Superior temporal gyrus (tissue), 1 donor: ENCODE data around the gene KRTAP10-8.
"Not testable (repeated sequence)": the region's sequence is repeated elsewhere in the genome, so short reads cannot be mapped to it uniquely, and the experiment has no call there.

ENCODE experiments used
- DNase-seq: peaks from one replicate; pipeline ENCODE4 v3.0.0-alpha.2; 2016; ENCODE audit errors: extremely low spot score

KRTAP10-8 gene, protein sequence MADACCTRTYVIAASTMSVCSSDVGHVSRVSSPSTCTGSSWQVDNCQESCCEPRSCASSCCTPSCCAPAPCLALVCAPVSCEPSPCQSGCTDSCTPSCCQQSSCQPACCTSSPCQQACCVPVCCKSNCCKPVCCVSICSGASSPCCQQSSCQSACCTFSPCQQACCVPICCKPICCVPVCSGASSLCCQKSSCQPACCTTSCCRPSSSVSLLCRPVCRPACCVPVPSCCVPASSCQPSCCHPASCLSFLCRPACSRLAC

DNA sequence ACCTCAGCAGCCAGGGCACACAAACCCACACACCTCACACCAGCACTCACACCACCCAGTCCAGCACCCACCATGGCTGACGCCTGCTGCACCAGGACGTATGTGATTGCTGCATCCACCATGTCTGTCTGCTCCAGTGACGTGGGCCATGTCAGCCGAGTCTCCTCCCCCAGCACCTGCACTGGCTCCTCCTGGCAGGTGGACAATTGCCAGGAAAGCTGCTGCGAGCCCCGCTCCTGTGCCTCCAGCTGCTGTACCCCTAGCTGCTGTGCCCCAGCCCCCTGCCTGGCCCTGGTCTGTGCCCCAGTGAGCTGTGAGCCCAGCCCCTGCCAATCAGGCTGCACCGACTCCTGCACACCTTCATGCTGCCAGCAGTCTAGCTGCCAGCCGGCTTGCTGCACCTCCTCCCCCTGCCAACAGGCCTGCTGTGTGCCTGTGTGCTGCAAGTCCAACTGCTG lies at the start of gene KRTAP10-8:
KRTAP10-8 (plus strand) TSS at position 51 of the 458 bp plus-strand sequence; CDS start at position 73, 22 bp downstream.
- DNase-seq: no peak

GRCh38 chr21:44564099-44564498 lies 47.8 kb upstream of the KRTAP10-8 start:
- DNase-seq: no peak

DNA sequence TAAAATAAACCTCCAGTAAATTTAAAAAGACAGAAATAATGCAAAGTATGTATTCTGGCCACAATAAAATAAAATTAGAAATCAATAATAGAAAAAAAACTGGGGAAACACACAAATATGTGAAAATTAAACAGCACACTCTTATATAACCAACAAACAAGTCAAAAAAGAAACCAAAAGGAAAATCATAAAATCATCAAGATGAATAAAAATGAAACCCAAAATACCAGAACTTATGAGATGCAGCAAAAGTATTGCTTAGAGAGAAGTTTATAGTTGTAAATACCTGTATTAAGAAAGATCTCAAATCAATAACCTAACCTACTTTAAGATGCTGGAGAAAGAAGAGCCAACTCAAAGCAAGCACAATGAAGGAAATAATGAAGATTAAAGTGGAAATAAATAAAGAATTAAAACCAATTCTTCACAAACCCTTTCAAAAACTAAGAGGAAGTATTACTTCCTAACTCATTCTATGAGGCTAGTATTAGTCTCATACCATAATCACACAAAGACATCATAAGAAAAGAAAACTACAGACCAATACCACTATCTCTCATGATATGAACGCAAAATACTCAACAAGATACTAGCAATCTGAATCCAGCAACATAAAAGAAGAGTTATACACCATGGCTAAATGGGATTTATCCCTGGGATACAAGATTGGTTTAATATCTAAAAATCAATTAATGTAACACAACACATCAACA lies 46.8 kb upstream of the KRTAP10-8 start:
- no peak for DNase-seq

DNA sequence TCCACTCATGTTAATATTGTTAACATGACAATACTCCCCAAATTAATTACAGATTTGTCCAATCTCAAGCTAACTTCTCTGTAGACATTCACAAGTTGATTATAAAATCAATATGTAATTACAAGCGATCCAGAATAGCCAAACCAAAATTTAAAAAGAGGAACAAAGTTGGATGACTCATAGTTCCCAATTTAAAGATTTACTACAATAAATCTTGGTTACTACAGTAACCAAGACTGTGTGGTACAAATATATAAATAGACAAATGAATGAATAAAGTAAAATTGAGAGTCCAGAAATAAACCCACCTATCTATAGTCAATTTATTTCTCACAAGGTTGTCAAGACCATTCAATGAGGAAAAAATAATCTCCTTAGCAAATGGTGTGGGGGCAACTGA lies 45.5 kb upstream of the KRTAP10-8 start:
- DNase-seq: no peak

DNA sequence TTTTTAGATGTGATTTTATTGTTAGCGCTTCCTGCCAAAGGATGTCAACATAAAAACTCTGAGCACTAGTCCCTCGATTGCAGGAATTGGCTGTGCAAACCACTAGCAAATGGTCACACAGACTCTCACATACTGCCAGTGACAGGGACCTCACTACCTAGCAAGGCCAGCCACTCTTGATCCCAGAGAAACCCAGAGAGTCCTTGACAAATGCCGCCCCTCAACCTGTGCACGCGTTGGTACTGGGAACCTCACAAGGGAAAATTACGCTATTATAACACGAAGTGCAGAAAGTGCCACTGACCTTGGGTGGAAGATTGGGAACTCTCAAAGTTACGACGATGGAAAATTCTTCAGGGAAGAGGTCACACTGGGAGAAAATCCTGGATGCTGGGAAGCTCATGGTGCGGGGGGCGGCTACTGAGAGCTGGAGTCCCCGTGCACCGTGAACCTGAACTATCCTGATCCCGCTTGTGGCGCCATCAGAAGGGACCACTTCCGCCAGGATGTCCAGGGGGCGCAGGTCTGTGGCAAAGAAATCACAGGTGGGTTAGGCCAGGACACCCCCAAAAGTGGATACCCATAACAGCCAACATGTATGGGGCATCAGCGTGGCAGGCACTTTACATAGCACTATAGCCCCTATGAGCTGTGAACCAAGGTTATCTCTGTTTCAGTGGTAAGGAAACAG lies 44.3 kb upstream of the KRTAP10-8 start:
- DNase-seq: no peak

GRCh38 chr21:44568261-44568660 lies 43.6 kb upstream of the KRTAP10-8 start:
- DNase-seq: no peak

GRCh38 chr21:44568667-44569556 lies 43.0 kb upstream of the KRTAP10-8 start:
- DNase-seq: no peak

DNA sequence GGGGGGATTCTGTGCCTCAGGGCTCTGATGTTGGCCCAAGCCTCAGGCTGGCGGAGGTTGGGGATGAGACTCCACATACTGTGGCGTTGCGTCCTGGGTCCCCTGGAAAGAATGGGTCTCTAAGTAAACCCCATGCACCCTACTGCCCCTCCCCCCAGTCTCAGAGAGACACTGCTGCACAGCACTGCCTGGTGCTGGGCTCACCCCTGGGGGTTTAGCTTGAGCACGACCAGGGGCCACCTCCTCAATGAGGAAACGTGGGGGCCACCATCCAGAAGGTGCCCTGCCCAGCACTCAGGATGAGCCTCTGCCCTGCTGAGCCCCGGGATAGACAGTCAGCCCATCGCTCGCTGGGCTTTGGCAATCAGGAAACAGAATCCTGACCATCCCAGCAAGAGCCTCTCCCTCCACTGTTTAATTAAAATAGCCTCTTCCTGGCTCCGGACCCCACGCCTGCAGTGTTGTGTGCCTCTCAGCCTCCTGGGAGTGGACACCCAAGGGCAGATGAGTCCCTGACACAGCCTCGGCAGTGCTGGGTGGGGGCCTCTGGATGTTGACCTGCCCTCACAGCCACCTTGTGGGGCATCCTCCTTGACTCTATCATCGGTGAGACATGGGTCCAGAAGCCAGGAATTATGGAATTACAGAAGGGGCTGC lies 41.9 kb upstream of the KRTAP10-8 start:
- no peak for DNase-seq

GRCh38 chr21:44571296-44571695 lies 40.6 kb upstream of the KRTAP10-8 start:
- DNase-seq: no peak

- no peak for DNase-seq
These were observed 39.8 kb upstream of the KRTAP10-8 start for GRCh38 chr21:44571844-44572782.

GRCh38 chr21:44572959-44573583 lies 38.8 kb upstream of the KRTAP10-8 start:
- peak; percentile 10 for DNase-seq

- DNase-seq: not testable (repeated sequence)
These were observed 38.0 kb upstream of the KRTAP10-8 start, which contains the start of gene KRTAP10-4 for GRCh38 chr21:44573630-44574456. Gene KRTAP10-4 (plus strand): TSS chr21:44573729. CDS start chr21:44573759, 30 bp downstream.

DNA sequence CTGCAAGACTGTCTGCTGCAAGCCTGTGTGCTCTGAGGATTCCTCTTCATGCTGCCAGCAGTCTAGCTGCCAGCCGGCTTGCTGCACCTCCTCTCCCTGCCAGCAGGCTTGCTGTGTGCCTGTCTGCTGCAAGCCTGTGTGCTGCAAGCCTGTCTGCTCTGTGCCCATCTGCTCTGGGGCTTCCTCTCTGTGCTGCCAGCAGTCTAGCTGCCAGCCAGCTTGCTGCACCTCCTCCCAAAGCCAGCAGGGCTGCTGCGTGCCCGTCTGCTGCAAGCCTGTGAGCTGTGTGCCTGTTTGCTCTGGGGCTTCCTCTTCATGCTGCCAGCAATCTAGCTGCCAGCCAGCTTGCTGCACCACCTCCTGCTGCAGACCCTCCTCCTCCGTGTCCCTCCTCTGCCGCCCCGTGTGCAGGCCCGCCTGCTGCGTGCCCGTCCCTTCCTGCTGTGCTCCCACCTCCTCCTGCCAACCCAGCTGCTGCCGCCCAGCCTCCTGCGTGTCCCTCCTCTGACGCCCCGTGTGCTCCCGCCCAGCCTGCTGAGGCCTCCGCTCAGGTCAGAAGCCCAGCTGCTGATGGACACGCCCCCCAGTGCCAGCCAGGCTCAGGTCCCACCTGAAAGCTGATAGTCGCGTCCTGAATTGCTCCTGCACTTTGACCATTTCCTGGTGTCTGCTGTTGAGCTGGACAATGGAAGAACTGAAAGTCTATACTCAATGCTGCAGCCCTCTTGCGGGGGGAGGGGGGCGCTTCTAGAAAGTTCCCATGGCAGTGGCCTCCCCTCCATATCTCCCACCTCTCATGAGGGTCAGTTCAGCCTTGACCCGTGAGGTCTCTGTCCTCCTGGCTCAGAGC lies 37.2 kb upstream of the KRTAP10-8 start:
- no peak for DNase-seq

GRCh38 chr21:44575307-44576024 lies 36.4 kb upstream of the KRTAP10-8 start:
- no peak for DNase-seq

- DNase-seq: no peak
These were observed 35.9 kb upstream of the KRTAP10-8 start for GRCh38 chr21:44576025-44576420.

DNA sequence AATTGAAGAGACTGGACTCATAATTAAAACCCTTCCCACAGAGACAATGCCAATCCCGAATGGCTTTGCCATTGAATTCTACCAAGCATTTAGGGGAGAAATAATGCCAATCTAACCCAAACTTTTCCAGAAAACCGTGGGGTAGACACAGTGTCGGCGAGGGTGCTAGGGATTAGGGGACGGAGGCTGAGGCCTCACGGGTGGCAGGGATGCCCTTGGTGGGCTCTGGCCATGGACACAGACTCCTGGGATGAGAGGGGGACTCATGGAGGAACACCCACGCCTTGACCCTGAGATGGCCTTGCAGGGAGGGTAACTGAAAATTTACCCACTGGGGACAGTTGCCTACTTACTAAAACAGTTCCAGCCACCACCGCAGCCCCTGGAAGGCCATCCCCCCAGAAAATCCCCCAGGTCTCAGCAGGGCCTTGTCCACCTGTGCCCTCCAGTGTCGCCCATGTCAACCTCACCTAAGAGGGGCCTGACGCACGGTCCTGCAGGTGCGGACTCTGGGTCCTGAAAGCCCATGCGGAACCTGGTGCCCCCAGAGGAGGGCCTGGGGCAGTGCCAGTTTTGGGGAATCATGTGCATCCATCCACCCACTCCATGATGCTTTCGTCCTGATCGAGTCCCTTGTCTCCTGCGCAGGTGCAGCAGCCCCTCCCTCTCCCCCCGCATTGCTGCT lies 33.4 kb upstream of the KRTAP10-8 start:
- no peak for DNase-seq
